Stimulated activated CD4-positive, alpha-beta T cell treated with anti-CD3 and anti-CD28 coated beads, Interleukin-12 subunit alpha, Interleukin-12 subunit beta, amount 100 ng/mL, for 48 hours (primary cell): ENCODE results near the gene OR11A1.
"Not testable (repeated sequence)": the region's sequence is repeated elsewhere in the genome, so short reads cannot be mapped to it uniquely, and the experiment has no call there.

ENCODE experiments used
- DNase-seq, 3 donors: peaks; one replicate each; pipeline ENCODE4 v3.0.0-alpha.2; 2020; ENCODE audit warnings: low read depth in 2 of 3, low spot score in 1 of 3

OR11A1 gene

DNA sequence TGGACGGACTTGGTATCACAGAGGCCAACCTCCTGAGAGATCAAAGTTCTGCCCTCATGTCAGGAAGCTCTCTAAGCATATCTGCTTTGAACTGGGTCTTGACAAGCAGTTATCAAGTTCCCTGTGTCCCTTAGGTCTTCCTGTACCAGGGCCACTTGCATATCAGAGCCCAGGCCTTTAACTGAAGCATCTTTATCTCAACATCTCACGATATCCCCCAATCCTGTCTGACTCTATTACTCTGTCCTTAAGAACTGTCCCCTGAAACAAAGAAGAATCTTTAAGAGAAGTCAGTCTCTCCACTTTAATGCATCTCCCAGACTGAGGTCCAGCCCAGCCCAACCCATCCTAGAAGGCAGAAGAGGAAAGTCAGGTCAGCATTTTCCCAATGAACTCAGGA lies 22.7 kb upstream of the OR11A1 start:
- no peak for DNase-seq

DNA sequence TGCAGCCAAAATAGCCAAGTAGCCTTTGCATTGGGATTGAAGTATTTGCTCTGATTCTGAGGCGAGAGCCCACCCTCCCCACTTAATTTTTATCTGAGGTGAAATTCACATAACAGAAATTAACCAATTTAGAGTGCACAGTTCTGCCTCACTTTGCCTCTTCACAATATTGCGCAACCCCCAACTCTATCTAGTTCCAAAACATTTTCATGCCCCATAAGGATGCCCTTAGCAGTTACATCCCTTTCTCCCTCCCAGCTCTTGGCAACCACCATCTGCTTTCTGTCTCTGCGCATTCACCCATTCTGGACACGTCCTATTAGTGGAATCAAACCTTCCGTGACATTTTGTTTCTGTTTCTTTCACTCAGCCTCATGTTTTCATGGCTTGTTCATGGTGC lies 21.9 kb upstream of the OR11A1 start:
- no peak for DNase-seq

- no peak for DNase-seq
These were observed 21.1 kb upstream of the OR11A1 start for GRCh38 chr6:29477923-29478450.

DNA sequence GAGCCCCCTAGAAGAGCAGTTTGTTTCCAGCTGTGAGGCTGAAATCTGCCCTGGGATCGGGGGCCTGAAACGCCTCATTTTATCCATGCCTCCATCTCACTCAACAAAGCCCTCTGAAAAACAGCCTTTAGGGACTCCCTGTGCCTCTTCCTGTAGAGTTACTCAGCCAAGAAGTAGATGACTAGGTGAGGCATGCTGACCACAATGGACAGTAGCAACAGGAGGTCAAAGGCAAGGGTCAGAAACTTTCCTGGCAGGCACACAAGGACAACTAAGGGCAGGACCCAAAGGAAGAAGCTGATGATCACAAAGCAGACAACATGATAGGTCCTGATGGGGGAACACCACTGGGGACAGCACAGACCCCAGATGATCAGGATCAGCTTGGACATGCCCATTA lies 18.1 kb upstream of the OR11A1 start:
- DNase-seq: no peak

DNA sequence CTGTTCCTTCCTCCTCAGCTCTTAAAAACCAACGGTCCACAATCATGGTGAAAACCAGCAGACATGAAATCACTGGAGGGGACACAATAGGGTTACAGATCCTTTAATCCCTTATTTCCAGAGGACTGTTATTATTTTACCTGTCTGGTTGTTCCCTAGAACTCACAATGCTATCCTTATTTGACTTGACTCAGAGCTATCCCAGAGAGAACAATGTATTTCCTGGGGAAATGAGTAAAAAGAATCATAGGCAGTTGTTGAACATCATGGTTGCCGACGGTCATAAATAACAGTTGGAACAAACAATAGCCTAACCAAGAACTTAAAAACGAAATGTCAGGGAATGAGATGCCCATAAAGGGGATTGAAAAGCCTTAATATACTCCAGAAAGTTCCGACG lies 9.4 kb upstream of the OR11A1 start:
- no peak for DNase-seq

GRCh38 chr6:29465801-29466200 lies 8.9 kb upstream of the OR11A1 start:
- DNase-seq: no peak

GRCh38 chr6:29465279-29465678 lies 8.4 kb upstream of the OR11A1 start:
- no peak for DNase-seq

- no peak for DNase-seq
These were observed 5.2 kb upstream of the OR11A1 start for GRCh38 chr6:29462022-29462421.

- DNase-seq: no peak
These were observed 4.3 kb upstream of the OR11A1 start for GRCh38 chr6:29461021-29461814.

DNA sequence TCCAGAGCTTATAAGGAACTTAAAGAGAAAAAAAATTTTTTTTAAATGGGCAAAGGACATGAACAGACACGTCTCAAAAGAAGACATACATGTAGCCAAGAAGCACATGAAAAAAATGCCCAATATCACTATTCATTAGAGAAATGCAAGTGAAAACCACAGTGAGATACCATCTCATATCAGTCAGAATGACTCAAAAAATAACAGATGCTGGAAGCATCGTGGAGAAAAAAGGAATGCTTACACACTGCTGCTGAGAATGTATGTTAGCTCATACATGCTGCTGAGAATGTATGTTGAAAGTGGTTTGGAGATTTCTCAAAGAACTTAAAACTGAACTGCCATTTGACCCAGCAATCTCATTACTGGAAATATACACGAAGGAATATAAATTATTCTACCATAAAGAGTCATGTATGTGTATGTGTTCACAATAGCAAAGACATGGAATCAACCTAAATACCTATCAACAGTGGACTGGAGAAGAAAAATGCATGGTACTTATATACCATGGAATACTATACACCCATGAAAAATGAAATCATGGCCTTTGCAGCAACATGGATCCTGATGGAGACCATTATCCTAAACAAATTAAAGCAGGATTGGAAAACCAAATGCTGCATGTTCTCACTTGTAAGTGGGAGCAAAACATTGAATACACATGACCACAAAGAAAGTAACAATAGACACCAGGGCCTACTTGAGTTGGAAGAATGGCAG lies 5.2 kb downstream of the OR11A1 start:
- no peak for DNase-seq

GRCh38 chr6:29447670-29448069 lies 9.2 kb downstream of the OR11A1 start:
- DNase-seq: no peak

DNA sequence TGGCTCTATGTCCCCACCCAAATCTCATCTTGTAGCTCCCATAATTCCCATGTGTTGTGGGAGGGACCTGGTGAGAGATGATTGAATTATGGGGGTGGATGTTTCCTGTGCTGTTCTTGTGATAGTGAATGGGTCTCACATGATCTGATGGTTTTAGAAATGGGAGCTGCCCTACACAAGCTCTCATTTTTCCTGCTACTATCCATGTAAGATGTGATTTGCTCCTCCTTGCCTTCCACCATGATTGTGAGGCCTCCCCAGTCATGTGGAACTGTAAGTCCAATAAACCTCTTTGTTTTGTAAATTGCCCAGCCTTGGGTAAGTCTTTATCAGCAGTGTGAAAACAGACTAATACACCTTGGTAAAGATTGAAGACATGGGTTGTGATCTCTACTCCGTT lies 12.8 kb downstream of the OR11A1 start:
- not testable (repeated sequence) for DNase-seq

DNA sequence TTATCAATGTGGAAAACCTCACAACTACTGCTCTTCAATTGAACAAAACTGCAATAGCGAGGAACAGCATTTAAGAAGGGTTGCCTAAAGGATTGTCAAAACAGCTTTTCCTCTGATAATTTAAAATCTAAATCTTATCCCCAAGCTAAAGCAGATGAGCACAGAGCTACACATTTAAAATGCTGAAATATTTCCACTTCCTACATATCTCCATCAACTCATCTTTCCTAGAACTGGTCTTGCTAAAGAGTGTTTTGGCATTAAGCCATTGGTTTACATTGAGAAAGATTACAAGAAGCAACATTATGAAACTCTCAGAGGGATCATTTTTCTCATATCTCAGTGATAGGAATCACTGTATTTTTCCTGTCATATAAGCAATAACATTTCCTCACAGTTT lies 14.2 kb downstream of the OR11A1 start:
- DNase-seq: no peak

DNA sequence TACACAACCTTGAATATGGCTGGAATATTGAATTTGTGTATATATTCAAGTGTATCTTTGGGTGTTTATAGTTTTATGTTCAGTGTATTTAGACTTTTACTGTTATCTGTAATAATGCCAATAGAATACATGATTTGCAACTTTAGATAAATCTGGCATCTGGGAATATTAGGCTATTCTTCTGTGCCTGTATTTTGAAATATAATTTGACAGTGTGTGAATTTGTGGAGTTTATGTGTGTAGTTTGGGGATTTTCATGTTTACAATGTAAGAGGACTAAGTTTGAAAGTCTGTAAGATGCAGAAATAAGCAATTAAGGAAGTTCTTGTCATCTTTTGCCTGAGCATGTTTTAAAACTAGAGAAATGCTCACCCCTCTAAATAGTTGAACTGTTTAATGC lies 17.9 kb downstream of the OR11A1 start, which contains the start of gene OR10C1:
Gene OR10C1 (plus strand): TSS at position 301 of the 400 bp plus-strand sequence. CDS start 710 bp downstream, outside the sequence.
- DNase-seq: no peak

DNA sequence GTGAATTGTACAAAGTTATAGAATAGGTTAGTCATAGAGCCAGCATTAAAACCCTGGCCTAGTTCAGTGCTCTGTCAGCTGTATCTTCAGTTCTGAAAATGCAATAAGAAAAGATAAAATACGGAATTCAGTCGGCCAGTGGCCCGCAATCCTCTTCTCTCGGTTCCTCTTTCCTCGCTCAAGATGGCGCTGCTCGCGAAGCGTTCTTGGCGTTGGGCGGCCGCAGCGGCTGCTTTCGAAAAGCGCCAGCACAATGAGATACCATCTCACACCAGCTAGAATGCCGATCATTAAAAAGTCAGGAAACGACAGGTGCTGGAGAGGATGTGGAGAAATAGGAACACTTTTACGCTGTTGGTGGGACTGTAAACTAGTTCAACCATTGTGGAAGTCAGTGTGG lies 20.1 kb downstream of the OR11A1 start:
- DNase-seq: not testable (repeated sequence)

DNA sequence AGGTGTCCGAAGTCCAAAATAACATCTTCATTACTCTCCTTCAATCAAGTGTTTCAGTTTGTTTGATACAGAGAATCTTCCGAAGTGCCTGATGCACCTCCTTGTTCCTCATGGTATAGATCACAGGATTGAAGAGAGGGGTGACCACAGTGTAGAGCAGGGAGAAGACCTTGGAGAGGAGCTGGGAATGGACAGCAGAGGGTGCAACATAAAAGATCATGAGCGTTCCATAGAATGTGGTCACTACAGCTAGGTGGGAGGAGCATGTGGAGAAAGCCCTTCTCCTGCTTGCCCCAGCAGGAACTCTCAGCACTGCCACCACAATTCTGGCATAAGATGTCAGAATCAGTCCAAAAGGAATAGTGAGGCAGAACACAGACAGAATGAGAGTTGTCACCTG lies 30.2 kb downstream of the OR11A1 start:
- no peak for DNase-seq

DNA sequence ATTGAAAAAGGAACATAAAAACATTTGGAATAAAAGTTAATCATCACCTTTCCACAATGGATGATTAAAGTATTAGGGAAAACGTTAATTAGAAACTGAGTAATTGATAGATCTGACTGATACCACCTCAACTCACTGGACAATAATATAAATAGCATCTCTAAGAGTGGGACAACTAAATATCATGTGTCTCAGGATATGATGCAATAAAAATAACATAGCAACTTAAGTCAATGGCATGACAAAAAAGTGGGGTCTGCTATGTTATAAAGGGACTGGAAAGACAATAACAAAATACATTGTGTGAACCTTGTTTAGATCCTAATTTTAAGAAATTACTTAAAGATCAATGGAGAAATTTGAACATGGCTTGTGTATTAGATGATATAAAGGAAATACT lies 31.8 kb downstream of the OR11A1 start:
- DNase-seq: no peak

GRCh38 chr6:29424575-29424974 lies 32.3 kb downstream of the OR11A1 start:
- no peak for DNase-seq

- no peak for DNase-seq
These were observed 32.7 kb downstream of the OR11A1 start for GRCh38 chr6:29424168-29424567.

- DNase-seq: no peak
These were observed 37.4 kb downstream of the OR11A1 start for GRCh38 chr6:29419516-29419915.

DNA sequence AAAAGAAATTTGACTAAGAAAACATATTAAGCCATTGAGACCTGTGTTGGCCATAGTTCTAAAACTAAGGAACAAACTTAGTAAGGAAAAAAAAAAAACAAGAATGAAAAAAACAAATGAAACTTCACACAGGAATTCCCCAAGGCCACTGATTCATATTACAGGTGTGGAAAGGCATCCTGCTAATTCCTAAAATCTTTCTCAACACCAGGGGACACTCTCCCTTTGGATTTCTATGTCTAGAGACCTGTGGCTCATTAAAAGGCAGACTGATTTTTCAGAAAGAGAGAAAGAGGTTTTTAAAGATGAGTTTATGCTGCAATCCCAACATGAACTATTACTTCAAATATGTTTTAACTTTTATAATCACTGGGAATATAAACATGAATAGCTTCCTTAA lies 42.3 kb downstream of the OR11A1 start, which contains the start of gene OR12D1:
Gene OR12D1 (plus strand): TSS at position 341 of the 400 bp plus-strand sequence.
- no peak for DNase-seq

DNA sequence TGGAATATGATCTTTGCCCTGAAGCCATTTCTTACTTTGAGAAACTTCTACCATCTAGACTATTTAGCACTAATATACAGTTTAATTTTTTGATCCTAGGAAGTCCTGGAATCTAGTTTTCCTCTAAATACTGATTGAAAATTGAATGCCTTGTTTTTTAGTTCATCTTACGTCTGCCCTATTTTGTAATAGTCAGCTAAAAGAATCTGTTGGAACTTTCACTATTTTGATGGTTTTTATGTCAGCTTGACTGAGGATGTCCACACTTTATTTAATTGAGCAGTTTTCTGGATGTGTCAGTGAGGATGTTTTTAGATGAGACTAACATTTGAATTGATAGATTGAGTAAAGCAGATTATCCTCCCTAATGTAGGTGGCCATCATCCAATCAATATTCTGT lies 53.1 kb downstream of the OR11A1 start:
- no peak for DNase-seq
